HFF-Myc (cell line): ENCODE data around the gene SQOR.

Experiments used
- DNase-seq: peaks from one replicate; pipeline ENCODE4 v3.0.0-alpha.2; 2011; ENCODE audit warnings: low read depth; ENCODE audit errors: extremely low read depth
- H3K4me3 ChIP-seq: replicated peaks from 2 replicates; pipeline ENCODE4 v1.5.1; 2011; ENCODE audit warnings: low read depth, mild to moderate bottlenecking, control low read depth, low read length
- TF ChIP-seq, protein P1 (sequence below): IDR thresholded peaks from 2 replicates; pipeline ENCODE4 v1.5.1; 2012; ENCODE audit warnings: mild to moderate bottlenecking, low read depth, low read length, control low read depth; ENCODE audit errors: missing control alignments

SQOR gene

DNA sequence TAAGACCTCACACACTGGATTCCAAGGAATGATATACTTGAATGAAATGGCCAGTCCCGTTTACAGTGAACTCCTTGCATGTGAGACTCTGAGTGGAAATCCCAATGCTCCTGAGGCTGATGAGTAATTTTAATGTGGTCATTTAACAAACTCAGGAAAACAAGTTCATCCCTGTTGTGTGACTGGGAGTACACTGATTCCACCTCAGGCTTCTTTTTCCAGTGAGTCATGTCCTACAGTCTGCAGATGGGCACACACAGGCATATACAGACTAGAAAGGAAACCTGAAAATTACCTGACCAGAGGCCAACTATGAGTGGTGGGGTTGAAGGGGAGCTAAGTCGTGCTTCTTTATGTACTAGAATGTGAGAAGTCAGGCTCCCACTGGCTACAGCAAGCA, 5.8 kb downstream of the SQOR start:
- H3K4me3 ChIP-seq, result no peak overlapping the region
- TF ChIP-seq, protein P1, sequence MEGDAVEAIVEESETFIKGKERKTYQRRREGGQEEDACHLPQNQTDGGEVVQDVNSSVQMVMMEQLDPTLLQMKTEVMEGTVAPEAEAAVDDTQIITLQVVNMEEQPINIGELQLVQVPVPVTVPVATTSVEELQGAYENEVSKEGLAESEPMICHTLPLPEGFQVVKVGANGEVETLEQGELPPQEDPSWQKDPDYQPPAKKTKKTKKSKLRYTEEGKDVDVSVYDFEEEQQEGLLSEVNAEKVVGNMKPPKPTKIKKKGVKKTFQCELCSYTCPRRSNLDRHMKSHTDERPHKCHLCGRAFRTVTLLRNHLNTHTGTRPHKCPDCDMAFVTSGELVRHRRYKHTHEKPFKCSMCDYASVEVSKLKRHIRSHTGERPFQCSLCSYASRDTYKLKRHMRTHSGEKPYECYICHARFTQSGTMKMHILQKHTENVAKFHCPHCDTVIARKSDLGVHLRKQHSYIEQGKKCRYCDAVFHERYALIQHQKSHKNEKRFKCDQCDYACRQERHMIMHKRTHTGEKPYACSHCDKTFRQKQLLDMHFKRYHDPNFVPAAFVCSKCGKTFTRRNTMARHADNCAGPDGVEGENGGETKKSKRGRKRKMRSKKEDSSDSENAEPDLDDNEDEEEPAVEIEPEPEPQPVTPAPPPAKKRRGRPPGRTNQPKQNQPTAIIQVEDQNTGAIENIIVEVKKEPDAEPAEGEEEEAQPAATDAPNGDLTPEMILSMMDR, result no peak
- DNase-seq, result peak; percentile 69

DNA sequence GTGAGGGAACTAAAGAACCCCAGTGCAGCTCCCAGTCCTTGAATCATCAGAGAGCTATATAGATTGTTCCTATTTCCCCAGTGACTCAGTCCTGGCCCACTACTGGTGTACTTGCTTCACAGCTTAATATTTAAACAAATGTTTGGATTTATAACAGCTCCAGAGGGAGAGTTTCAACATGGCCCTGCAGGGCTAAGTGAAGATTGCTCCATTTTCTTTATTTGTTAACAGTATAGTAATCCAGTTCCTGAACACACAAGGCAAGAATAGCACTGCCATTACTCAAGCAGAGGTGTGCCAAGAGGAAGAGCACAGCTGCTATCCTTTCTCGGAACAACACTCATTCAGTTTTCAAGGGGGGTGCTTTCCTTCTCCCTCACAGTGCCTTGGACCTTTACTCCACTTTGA, 6.5 kb downstream of the SQOR start:
- TF ChIP-seq, protein P1, result no peak
- H3K4me3 ChIP-seq, result no peak overlapping the region
- DNase-seq, result no peak

DNA sequence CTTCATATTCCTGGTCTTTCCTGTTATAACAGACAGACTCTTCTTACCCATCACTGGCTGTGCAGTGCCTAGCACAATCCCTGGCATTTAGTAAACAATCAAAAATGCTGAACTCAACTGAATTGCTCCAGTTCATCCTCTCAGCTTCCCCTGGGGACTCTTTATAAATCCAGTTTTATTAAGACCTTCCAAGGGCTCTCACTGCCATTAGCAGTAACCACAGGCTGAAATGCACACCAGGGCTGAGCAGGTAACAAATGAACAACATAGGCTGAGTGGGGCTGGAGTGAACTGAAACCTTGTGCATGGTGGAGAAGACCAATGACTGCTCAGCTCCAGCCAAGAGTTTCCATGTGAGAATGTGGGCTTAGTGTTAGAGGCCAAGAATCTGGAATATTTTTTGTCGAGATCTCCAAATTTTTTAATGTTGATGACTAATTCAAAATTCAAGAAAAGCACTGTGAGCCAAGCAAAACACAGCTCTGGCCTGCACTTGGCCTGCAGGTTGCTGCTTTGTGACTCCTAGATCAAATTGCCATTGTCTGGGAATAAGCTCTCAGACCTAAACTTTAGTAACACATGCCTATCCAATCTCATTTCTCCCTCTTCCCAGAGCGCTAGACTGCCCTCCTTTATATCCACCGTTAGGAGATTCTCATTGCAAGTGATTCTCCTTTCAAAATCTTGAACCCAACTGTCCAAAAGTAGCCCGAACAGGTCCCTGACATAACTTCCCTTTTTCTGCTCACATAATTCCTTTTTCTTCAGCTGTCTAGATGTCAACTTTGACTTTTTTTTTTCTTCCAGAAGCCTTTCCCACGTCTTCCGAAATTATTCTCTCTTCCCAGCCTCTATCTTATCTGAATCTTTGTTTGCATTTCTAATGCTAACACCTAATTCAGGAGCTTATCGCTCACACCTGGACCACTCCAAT, 7.4 kb downstream of the SQOR start:
- TF ChIP-seq, protein P1, result no peak
- no peak overlapping the region for H3K4me3 ChIP-seq
- no peak for DNase-seq

DNA sequence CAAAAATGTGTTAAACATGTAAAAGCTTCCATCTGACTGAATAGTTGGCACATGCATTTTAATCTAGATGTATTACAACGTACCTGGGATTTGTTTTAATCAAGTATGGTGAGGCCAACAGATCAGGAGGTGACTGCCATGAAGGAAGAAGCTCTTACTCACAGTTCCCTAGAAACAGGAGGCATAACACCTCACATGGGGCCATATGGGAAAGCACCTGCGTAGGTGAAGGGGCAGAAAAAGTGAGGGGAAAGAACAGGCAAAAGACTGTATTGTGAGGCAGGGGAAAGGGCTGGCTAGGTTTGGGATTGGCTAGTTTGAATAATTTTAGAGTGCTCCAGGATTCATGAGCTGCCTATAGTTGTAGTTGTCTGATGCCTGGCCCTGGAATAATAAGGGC, 9.6 kb downstream of the SQOR start:
- H3K4me3 ChIP-seq, result no peak overlapping the region
- DNase-seq, result no peak
- TF ChIP-seq, protein P1, result no peak

DNA sequence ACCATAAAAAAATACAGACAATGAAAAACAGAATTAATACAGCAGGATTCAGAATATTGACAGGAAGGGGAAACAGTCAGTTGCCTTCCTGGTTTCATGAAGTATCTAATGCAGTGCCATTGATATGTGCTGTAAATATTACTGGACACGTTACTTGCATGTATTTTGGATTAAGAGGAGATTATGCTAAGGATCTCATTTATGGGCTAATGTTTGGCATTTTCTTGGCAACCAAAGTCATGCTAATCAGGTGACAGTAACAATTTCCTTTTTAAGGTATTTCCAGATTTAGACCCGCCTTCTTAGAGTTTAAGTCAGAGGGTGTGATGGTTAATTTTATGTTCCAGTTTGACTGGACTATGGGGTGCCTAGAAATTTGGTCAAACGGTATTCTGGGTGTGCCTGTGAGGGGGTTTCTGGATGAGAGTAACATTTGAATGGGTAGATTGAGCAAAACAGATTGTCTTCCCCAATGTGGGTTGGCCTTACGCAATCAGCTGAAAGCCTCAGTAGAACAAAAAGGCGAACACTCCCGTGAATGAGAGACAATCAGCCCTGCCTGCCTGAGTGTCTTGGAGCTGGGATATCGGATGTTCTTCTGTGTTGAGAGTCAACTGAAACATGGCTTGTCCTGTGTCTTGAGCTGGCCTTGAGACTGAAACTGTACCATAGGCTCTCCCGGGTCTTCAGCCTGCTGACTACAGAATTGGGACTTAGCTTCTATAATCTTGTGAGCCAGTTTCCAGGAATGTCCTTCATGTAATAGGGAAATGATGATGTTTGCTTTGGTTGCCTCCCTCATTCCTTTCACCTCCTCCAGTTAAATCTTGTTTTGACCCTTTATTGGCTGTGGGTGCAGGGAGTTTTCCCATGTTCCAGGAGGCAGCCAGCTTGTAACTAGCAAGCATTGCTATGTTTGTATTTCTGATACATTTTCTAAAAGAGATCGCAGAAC, 10.5 kb downstream of the SQOR start:
- no peak for DNase-seq
- H3K4me3 ChIP-seq, result no peak overlapping the region
- TF ChIP-seq, protein P1, result no peak

DNA sequence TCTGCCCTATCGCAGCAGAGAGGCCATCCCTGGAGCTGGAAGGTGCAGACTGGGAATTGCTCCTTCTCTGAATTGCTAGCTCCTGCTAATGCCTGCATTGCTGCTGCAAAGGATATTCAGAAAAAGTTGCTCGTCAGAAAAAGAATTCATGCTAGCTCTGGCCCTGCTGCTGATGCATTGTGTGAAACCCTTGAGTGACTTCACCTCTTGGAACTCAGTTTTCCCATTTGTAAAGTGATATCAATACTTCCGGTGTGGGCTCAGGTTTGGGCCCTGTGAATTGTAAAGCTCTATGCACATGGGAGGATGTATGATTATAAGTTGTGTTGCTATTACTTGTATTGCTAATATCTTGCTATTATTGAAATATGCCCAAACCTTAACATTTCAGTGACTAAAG, 11.4 kb downstream of the SQOR start:
- no peak for DNase-seq
- TF ChIP-seq, protein P1, result no peak
- H3K4me3 ChIP-seq, result no peak overlapping the region
